HCT116 (cell line): ENCODE measurements around the gene SERINC5. TPM values are rescaled to one million over a fixed set of nuclear protein-coding genes. Genes with fewer than 3 reads are reported as not detected.

ENCODE experiments used
- ATAC-seq: fragments of 200-7000 bp; cut with Tn5 transposase; 2 replicates; pipeline ENCODE4 v1.9.1; 2020; ENCODE audit warnings: mild to moderate bottlenecking, moderate library complexity
- BruUV-seq: library from RNA; stranded (reverse); fragments of 400-500 nt; replicated peaks from 2 replicates; lab custom pipeline; 2021; lab: Mats Ljungman, UMichigan
- CTCF ChIA-PET: fragments of 300-600 bp; sonication (Branson Sonifier 250); formaldehyde crosslinking; loops from one replicate; lab custom pipeline; 2021; ENCODE audit warnings: antibody characterized with exemption; lab: Charles Lee
- POLR2A ChIA-PET: fragments of 300-600, 350-600 bp; sonication (Branson Sonifier 250); formaldehyde crosslinking; loops from one replicate; lab custom pipeline; 2021; ENCODE audit warnings: antibody characterized with exemption; lab: Charles Lee
- RAD21 ChIA-PET, 2 experiments: fragments of 300-600 bp; sonication (Branson Sonifier 250); formaldehyde crosslinking; loops; one replicate each; lab custom pipeline; 2023; ENCODE audit warnings: low total read pairs in 2 of 2; ENCODE audit not compliant: uncharacterized antibody in 2 of 2, unreplicated experiment in 2 of 2, low non-redundant PET in 1 of 2; lab: Charles Lee
- DNase-seq: peaks from one replicate; pipeline ENCODE4 v3.0.0-alpha.2; 2010; ENCODE audit warnings: low read depth, low spot score
- H2AFZ ChIP-seq: fragments of 200-600 bp; shearing (Covaris generic), sonication (generic); 2 replicates; pipeline ENCODE4 v1.6.1; 2017; ENCODE audit warnings: low read depth, mixed run types, mixed read lengths, antibody characterized with exemption, low read length; ENCODE audit not compliant: poor library complexity, severe bottlenecking
- H3K27ac ChIP-seq: 2 replicates; pipeline ENCODE4 v1.5.1; 2012; ENCODE audit warnings: low read depth, low read length
- H3K27me3 ChIP-seq: fragments of 200-600 bp; sonication (generic); 2 replicates; pipeline ENCODE4 v1.6.1; 2016; ENCODE audit warnings: mixed run types, low read length, mixed read lengths; ENCODE audit not compliant: insufficient read depth
- H3K36me3 ChIP-seq, 2 experiments: fragments of 200-500 bp in 1 of 2; fragments of 200-600 bp in 1 of 2; sonication (Bioruptor generic) in 1 of 2; sonication (generic) in 1 of 2; 2 replicates each; pipeline versions ENCODE4 v1.5.1 to v1.6.1; 2014 to 2016; ENCODE audit warnings: low read length in 2 of 2, inconsistent platforms in 1 of 2, mixed read lengths in 1 of 2, mixed run types in 1 of 2; ENCODE audit not compliant: insufficient read depth in 2 of 2, control insufficient read depth in 1 of 2
- H3K4me1 ChIP-seq, 2 experiments: fragments of 200-600 bp in 1 of 2; sonication (generic) in 1 of 2; 2 replicates each; pipeline versions ENCODE4 v1.5.1 to v1.6.1; 2012 to 2017; ENCODE audit warnings: low read length in 2 of 2, inconsistent platforms in 1 of 2, mild to moderate bottlenecking in 1 of 2, mixed read lengths in 1 of 2, mixed run types in 1 of 2, moderate library complexity in 1 of 2; ENCODE audit not compliant: insufficient read depth in 2 of 2, control insufficient read depth in 1 of 2
- H3K4me2 ChIP-seq: fragments of 200-600 bp; sonication (generic); 2 replicates; pipeline ENCODE4 v1.6.1; 2017; ENCODE audit warnings: mixed run types, low read length, mixed read lengths
- H3K4me3 ChIP-seq, 2 experiments: fragments of 200-600 bp in 1 of 2; sonication (generic) in 1 of 2; replicated peaks in 1 of 2; 2 replicates each; pipeline ENCODE4 v1.5.1; 2011 to 2016; ENCODE audit warnings: low read length in 2 of 2, control low read depth in 1 of 2, low read depth in 1 of 2, mild to moderate bottlenecking in 1 of 2, mixed read lengths in 1 of 2, mixed run types in 1 of 2
- H3K79me2 ChIP-seq: fragments of 200-600 bp; sonication (generic); 2 replicates; pipeline ENCODE4 v1.6.1; 2017; ENCODE audit warnings: mild to moderate bottlenecking, mixed run types, low read length, moderate library complexity, mixed read lengths; ENCODE audit not compliant: insufficient read depth
- H3K9ac ChIP-seq: fragments of 200-600 bp; sonication (generic); 2 replicates; pipeline ENCODE4 v1.6.1; 2016; ENCODE audit warnings: low read length, mixed read lengths
- H3K9me2 ChIP-seq: fragments of 200-600 bp; sonication (generic), shearing (Covaris generic); 2 replicates; pipeline ENCODE4 v1.6.1; 2017; ENCODE audit warnings: mixed run types, mild to moderate bottlenecking, moderate library complexity; ENCODE audit not compliant: insufficient read depth
- H3K9me3 ChIP-seq, 2 experiments: fragments of 200-500 bp in 1 of 2; fragments of 200-600 bp in 1 of 2; sonication (Bioruptor generic) in 1 of 2; sonication (generic) in 1 of 2; 2 replicates each; pipeline ENCODE4 v1.6.1; 2014 to 2017; ENCODE audit warnings: low read length in 2 of 2, mixed read lengths in 2 of 2, inconsistent platforms in 1 of 2, low read depth in 1 of 2, mild to moderate bottlenecking in 1 of 2, mixed run types in 1 of 2, moderate library complexity in 1 of 2; ENCODE audit not compliant: control insufficient read depth in 1 of 2, insufficient read depth in 1 of 2
- H4K20me1 ChIP-seq: fragments of 200-600 bp; sonication (generic), shearing (Covaris generic); 2 replicates; pipeline ENCODE4 v1.6.1; 2017; ENCODE audit warnings: mixed run types, mild to moderate bottlenecking, moderate library complexity; ENCODE audit not compliant: insufficient read depth
- CBX3 ChIP-seq: IDR thresholded peaks from 2 replicates; pipeline ENCODE4 v1.6.1; 2012; ENCODE audit warnings: low read depth
- FOSL1 ChIP-seq: IDR thresholded peaks from 2 replicates; pipeline ENCODE4 v1.6.1; 2012; ENCODE audit warnings: low read depth
- JUND ChIP-seq: IDR thresholded peaks from 2 replicates; pipeline ENCODE4 v1.6.1; 2012
- POLR2A ChIP-seq: IDR thresholded peaks from 2 replicates; pipeline ENCODE4 v1.7.0; 2011; ENCODE audit warnings: borderline replicate concordance; ENCODE audit not compliant: insufficient read depth, insufficient read length; ENCODE audit errors: extremely low read depth
- intact Hi-C: fragments of 100-400 bp; cut with micrococcal nuclease; formaldehyde crosslinking; loops from 2 replicates; pipeline ENCODE4 v1.10.0; 2022
- total RNA-seq: library from RNA; stranded (reverse); gene quantifications from one replicate; pipeline ENCODE4 v1.2.1, GENCODE V29; 2021; ENCODE audit not compliant: unreplicated experiment
- TF ChIP-seq, protein P1 (sequence below): IDR thresholded peaks from 2 replicates; pipeline ENCODE4 v1.6.1; 2012
- TF ChIP-seq, protein P2 (sequence below): IDR thresholded peaks from 2 replicates; pipeline ENCODE4 v1.6.1; 2011; ENCODE audit warnings: mild to moderate bottlenecking, low read length, moderate library complexity; ENCODE audit not compliant: insufficient replicate concordance; ENCODE audit errors: extremely low read depth
- TF ChIP-seq, protein P3 (sequence below): IDR thresholded peaks from 2 replicates; pipeline ENCODE4 v1.6.1; 2012
- TF ChIP-seq, protein P4 (sequence below): IDR thresholded peaks from 2 replicates; pipeline ENCODE4 v1.6.1; 2012; ENCODE audit warnings: low read depth

SERINC5 gene
- total RNA-seq, 1 experiment from 2014 or later = 39.3 TPM

DNA sequence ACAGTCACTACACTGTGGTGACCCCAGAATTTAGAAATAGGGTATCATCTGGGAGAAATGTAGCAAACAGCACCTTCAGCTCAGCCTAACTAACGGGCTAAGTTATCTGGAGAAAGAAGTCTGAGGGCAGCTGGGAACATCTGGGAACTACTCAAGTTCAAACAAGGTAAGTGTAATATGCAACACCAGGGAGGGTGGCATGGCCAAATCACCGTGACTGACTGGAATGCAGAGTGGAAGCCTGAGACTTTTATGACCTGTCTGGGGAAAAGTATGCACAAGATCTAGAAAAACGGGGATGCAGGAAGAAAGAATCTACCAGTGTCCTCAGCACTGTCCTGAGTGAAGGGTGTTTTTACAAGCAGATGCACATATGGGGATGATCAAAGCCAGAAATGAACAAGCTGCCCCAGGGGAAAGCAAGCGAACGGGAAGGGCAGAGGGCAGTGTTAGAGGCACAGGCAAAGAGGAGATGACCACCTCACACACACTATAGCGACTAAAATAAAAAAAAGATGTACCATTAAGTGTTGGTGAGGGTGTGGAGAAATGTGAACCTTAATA, 59.9 kb downstream of the SERINC5 start:
- no peaks in the 10 kb centered on the region for H3K36me3 ChIP-seq
- no peaks in the 10 kb centered on the region for H4K20me1 ChIP-seq
- TF ChIP-seq, protein P1, sequence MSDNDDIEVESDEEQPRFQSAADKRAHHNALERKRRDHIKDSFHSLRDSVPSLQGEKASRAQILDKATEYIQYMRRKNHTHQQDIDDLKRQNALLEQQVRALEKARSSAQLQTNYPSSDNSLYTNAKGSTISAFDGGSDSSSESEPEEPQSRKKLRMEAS = no peak
- no peak for TF ChIP-seq CBX3
- no peak for TF ChIP-seq JUND
- TF ChIP-seq, protein P2, sequence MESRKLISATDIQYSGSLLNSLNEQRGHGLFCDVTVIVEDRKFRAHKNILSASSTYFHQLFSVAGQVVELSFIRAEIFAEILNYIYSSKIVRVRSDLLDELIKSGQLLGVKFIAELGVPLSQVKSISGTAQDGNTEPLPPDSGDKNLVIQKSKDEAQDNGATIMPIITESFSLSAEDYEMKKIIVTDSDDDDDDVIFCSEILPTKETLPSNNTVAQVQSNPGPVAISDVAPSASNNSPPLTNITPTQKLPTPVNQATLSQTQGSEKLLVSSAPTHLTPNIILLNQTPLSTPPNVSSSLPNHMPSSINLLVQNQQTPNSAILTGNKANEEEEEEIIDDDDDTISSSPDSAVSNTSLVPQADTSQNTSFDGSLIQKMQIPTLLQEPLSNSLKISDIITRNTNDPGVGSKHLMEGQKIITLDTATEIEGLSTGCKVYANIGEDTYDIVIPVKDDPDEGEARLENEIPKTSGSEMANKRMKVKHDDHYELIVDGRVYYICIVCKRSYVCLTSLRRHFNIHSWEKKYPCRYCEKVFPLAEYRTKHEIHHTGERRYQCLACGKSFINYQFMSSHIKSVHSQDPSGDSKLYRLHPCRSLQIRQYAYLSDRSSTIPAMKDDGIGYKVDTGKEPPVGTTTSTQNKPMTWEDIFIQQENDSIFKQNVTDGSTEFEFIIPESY = no peak
- TF ChIP-seq, protein P3, sequence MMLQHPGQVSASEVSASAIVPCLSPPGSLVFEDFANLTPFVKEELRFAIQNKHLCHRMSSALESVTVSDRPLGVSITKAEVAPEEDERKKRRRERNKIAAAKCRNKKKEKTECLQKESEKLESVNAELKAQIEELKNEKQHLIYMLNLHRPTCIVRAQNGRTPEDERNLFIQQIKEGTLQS = no peak
- no peak for TF ChIP-seq FOSL1
- TF ChIP-seq, protein P4, sequence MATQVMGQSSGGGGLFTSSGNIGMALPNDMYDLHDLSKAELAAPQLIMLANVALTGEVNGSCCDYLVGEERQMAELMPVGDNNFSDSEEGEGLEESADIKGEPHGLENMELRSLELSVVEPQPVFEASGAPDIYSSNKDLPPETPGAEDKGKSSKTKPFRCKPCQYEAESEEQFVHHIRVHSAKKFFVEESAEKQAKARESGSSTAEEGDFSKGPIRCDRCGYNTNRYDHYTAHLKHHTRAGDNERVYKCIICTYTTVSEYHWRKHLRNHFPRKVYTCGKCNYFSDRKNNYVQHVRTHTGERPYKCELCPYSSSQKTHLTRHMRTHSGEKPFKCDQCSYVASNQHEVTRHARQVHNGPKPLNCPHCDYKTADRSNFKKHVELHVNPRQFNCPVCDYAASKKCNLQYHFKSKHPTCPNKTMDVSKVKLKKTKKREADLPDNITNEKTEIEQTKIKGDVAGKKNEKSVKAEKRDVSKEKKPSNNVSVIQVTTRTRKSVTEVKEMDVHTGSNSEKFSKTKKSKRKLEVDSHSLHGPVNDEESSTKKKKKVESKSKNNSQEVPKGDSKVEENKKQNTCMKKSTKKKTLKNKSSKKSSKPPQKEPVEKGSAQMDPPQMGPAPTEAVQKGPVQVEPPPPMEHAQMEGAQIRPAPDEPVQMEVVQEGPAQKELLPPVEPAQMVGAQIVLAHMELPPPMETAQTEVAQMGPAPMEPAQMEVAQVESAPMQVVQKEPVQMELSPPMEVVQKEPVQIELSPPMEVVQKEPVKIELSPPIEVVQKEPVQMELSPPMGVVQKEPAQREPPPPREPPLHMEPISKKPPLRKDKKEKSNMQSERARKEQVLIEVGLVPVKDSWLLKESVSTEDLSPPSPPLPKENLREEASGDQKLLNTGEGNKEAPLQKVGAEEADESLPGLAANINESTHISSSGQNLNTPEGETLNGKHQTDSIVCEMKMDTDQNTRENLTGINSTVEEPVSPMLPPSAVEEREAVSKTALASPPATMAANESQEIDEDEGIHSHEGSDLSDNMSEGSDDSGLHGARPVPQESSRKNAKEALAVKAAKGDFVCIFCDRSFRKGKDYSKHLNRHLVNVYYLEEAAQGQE = no peak
- TF ChIP-seq POLR2A = no peak
- no peak overlapping the region for H3K9ac ChIP-seq
- no peak overlapping the region for H3K27ac ChIP-seq
- H3K79me2 ChIP-seq = 0 out of 2 replicates have a peak, but pooled peaks cover 3% of the 10 kb centered on the region
- ATAC-seq = no peak
- H3K9me3 ChIP-seq = no peaks in the 10 kb centered on the region
- no peak for DNase-seq
- no peak overlapping the region for H3K4me3 ChIP-seq
- no peaks in the 10 kb centered on the region for H3K9me2 ChIP-seq
- H3K4me1 ChIP-seq = peaks cover 17 to 21% of the 10 kb centered on the region in 2 experiments
- H2AFZ ChIP-seq = no peak overlapping the region
- BruUV-seq = no TSS peak
- ChIA-PET POLR2A (no interaction called here), RAD21 (no interaction called here), CTCF (no interaction called here)
- H3K27me3 ChIP-seq = no peaks in the 10 kb centered on the region
- H3K4me2 ChIP-seq = no peak overlapping the region
- intact Hi-C loops = no loop called here
